22Rv1 (cell line): ENCODE results near the gene SH2D3C.

Experiments used
- CTCF ChIP-seq: fragments of 450-650 bp; IDR thresholded peaks from 2 replicates; pipeline ENCODE4 v1.5.1; 2017; ENCODE audit warnings: mild to moderate bottlenecking
- ZFX ChIP-seq: fragments of 450-650 bp; IDR thresholded peaks from 2 replicates; pipeline ENCODE4 v1.6.1; 2017; ENCODE audit warnings: antibody characterized with exemption, borderline replicate concordance

DNA sequence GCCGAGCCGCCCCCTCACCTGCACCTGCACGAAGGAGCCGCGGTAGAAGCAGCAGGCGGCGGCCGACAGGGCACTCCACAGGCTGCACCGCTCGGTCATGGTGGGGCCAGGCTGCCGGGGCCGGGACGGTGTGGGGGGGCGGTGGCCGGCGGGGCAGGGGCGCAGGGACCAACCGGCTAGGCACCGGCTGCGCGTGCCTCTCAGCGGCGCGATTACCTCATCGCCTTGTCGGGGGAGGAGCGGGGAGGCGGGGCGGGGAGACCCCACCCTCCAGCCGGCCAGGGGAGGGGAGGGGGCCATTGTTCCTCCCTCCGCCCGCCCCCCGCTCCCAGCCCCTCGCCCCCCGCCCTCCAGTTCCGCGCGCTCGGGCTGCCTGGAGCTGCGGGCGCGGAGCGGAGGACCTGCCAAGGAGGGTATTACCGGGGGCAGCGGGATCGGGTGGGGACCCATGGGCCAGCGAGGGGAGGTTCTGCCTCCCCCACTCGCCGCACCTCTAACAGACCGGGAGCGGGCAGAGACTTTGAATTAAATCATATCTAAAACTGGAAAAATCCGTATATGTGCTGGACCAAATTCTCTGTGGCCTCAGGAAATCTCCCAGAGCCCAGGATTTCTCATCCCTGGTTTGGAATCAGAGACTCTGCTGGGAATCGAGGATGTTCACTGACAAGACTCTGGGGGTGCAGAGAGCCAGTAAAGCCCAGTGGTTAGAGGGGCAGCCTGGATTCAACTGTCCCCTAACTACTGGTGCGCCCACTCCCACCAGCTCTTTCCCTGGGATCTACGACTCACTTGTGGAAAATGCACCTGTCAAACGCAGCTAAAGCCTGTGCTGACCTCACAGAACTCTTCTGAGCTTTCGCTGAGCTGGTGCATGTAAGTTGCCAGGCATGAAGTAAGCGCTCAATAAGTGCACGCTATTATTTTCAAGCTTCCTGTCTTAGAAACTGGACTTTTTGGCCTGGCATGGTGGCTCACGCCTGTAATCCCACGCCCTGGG is 23.1 kb downstream of the SH2D3C start:
- TF ChIP-seq CTCF: no peak
- no peak for TF ChIP-seq ZFX
